Measurements from ENCODE around the gene RYR1. TPM values are rescaled to one million over a fixed set of nuclear protein-coding genes. Genes with fewer than 3 reads are reported as not detected.
"Not testable (repeated sequence)": the region's sequence is repeated elsewhere in the genome, so short reads cannot be mapped to it uniquely, and the experiment has no call there.

RYR1 gene
- total RNA-seq, 1 experiment from 2014 or later, result 19.1 TPM

DNA sequence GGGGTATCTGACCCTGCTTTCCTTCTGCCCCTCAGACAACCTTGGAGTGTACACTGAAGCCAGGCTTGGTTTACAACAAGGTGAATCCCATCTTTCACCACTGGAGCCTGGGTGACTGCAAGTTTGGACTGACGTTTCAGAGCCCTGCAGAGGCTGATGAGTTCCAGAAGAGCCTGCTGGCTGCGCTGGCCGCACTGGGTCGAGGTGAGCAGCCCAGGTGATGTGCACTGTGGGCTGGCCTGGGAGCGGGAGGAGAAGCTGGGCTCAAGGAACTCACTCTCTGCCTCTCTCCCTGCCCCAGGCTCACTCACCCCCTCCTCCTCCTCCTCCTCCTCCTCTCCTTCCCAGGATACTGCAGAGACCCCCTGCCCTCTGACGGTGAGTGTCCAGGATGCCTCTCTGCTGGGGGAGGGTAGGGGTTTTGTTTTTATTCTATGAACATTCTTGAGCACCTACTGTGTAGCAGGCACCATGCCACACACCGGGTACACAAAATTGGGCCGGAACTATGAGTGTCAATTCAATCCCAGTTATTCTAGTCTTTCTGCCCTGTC lies 41.5 kb upstream of the RYR1 start:
- Histone ChIP-seq H3K4me1 (no peaks in the 10 kb centered on the region), H3K27me3 (no peaks in the 10 kb centered on the region), H3K4me3 (no peak overlapping the region), H3K9me3 (replicated peaks) (no peaks in the 10 kb centered on the region), H3K36me3 (no peaks in the 10 kb centered on the region; the same call in 1 of the 2 replicates), H3K27ac (no peak overlapping the region)
- DNase-seq, result no peak

DNA sequence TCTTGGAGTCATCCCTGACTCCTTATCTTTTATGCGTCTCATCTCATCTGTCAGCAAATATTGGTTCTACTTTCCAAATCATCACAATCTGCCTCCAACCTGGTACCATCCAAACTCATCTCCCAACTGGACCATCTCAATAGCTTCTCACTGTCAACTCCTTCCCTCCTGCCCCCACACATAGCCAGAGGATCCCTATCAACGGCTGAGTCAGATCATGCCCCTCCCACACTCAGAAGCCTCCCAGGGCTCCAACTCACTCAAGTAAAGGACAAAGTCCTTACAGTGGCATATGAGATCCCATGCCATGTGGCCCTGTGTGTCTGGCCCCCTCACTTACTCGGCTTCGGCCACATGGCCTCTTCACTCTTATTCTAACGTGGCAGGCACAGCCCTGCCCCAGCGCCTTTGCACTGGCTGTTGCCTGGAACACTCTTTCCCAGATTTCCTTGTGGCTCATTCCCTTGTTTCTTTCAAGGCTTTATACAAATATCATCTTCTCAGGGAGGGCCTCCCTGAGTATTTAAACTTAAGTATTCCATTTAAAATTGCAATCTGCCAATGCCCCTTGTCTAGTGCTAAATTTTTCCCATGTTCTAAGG lies 40.7 kb upstream of the RYR1 start:
- no peaks in the 10 kb centered on the region for H3K27me3 ChIP-seq
- no peak for DNase-seq

DNA sequence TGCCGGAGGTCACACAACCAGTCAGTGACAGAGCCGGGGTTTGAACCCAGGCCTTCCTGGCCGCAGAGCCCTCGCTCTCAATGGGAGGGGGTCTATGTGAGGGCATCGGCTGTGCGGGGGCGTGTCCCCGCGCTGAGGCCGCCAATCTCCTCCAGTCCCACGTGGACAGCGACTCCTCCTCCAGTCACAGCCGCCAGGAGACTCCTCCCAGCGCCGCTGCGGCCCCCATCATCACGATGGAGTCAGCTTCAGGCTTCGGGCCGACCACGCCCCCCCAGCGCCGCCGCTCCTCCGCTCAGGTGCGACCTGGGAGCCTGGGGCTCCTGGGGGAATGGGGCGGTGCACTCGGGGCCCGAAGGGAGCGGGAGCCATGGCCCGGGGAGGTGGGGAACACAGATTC lies 39.0 kb upstream of the RYR1 start:
- DNase-seq, result no peak
- Histone ChIP-seq H3K27me3 (no peaks in the 10 kb centered on the region), H3K4me1 (no peaks in the 10 kb centered on the region), H3K27ac (no peak overlapping the region), H3K9me3 (replicated peaks) (no peaks in the 10 kb centered on the region), H3K4me3 (no peak overlapping the region), H3K36me3 (no peaks in the 10 kb centered on the region; the same call in 1 of the 2 replicates)

More for the DNA sequence above, 40.7 kb upstream of the RYR1 start:
- Histone ChIP-seq H3K27ac (no peak overlapping the region), H3K4me3 (no peak overlapping the region), H3K36me3 (no peaks in the 10 kb centered on the region; the same call in 1 of the 2 replicates), H3K9me3 (replicated peaks) (no peaks in the 10 kb centered on the region), H3K4me1 (no peaks in the 10 kb centered on the region)

DNA sequence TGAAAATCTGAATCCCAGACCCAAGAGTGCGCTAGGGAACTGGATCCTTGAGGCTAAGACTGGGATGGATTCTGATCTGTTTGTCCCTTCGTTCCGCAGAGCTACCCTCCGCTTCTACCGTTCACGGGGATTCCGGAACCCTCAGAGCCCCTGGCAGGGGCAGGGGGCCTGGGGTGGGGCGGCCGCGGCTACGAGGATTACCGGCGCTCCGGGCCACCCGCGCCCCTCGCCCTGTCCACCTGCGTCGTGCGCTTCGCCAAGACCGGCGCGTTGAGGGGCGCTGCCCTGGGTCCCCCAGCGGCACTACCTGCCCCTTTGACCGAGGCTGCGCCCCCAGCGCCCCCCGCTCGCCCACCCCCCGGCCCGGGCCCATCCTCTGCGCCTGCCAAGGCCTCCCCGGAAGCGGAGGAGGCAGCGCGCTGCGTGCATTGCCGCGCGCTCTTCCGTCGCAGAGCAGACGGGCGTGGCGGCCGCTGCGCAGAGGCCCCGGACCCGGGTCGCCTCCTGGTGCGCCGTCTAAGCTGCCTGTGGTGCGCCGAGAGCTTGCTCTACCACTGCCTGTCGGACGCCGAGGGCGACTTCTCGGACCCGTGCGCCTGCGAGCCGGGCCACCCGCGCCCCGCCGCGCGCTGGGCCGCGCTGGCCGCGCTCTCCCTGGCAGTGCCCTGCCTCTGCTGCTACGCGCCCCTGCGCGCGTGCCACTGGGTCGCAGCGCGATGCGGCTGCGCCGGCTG lies 37.9 kb upstream of the RYR1 start:
- no peaks in the 10 kb centered on the region; the same call in 1 of the 2 replicates for H3K36me3 ChIP-seq
- no peak for DNase-seq
- H3K4me3 ChIP-seq, result no peak overlapping the region
- H3K9me3 ChIP-seq (replicated peaks), result no peaks in the 10 kb centered on the region
- H3K27ac ChIP-seq, result no peak overlapping the region
- no peaks in the 10 kb centered on the region for H3K4me1 ChIP-seq
- no peaks in the 10 kb centered on the region for H3K27me3 ChIP-seq

DNA sequence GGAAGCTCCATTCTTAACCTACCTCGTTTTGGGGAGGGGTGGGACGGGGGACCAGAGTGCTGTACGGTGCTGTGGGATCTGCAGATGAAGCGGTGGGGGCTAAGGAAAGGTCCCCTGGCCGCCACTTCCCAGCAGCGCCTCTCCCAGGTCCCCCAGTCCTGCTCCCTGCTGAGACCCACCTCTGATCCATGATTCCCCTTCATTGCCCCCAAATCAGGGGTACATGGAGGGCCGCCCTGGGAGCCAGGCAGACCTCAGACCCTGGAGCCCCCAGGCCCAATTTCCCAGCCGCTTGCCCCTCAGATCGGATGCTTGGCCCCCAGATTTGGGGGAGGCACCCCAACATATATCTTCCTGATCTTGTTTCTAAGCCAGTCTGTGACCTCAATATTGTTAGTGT lies 34.4 kb upstream of the RYR1 start:
- Histone ChIP-seq H3K36me3 (no peaks in the 10 kb centered on the region), H3K9me3 (replicated peaks) (no peaks in the 10 kb centered on the region), H3K4me3 (no peak overlapping the region), H3K27me3 (no peaks in the 10 kb centered on the region), H3K4me1 (no peaks in the 10 kb centered on the region), H3K27ac (no peak overlapping the region)
- no peak for DNase-seq

DNA sequence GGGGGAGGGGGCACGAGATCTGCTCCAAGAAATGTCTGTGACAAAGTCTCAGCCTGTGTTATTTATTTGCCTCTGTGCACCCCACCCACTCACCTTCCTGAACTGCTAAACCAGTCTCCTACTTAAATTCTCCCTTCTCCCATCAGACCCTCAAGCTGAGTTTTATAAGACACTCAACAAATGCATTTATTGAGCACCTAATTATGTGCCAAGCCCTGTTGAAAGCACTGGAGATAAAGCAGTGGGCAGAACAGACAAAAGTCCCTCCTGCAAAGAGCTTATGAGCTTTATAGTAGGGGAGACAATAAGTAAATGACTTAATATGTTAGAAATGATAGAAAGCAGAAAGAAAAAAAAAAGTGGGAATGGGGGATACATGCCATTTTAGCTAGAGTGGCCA lies 34.0 kb upstream of the RYR1 start:
- Histone ChIP-seq H3K9me3 (replicated peaks) (no peaks in the 10 kb centered on the region), H3K4me1 (no peaks in the 10 kb centered on the region), H3K4me3 (no peak overlapping the region), H3K27ac (no peak overlapping the region), H3K36me3 (no peaks in the 10 kb centered on the region), H3K27me3 (no peaks in the 10 kb centered on the region)
- no peak for DNase-seq

DNA sequence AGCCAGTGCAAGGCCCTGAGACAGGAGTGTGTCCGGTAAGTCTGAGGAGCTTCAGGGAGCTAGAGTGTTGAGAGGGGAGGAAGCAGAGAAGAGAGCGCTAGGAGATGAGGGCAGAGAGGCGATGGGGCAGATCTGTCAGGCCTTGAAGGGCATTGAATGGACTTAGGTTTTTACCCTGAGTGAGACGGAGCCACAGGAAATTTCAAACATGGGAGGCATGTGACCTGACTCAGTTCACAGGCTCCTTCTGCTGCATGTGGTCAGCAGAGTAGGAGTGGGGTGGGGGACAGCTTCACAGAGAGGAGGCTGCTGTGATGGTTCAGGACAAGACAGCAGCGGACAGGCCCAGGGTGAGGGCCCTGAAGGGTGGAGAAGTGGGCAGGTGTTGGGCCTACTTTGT lies 33.1 kb upstream of the RYR1 start:
- Histone ChIP-seq H3K9me3 (replicated peaks) (no peaks in the 10 kb centered on the region), H3K27me3 (no peaks in the 10 kb centered on the region), H3K27ac (no peak overlapping the region), H3K36me3 (no peaks in the 10 kb centered on the region), H3K4me3 (no peak overlapping the region), H3K4me1 (no peaks in the 10 kb centered on the region)
- DNase-seq, result no peak

DNA sequence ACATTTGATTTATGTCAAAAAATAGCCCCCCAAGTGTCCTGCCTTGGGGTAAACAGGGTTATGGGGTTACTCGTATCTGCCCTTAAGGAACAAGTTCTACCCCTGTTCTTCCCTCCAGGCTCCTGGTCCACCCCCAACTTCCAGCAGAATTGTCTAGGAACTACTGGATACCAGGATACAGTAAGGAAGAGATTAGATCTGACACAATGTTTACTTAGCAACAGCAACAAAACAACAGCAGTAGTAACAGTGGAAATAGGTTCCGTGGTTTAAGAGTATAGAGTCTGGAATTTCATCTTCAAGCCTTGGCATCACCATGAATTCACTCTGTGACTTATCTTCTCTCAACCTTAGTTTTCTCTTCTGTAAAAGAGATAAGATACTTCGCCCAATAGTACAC lies 32.3 kb upstream of the RYR1 start:
- no peak overlapping the region for H3K4me3 ChIP-seq
- no peaks in the 10 kb centered on the region for H3K9me3 ChIP-seq (replicated peaks)
- H3K4me1 ChIP-seq, result no peaks in the 10 kb centered on the region
- H3K36me3 ChIP-seq, result no peaks in the 10 kb centered on the region
- H3K27me3 ChIP-seq, result no peaks in the 10 kb centered on the region
- DNase-seq, result no peak
- no peak overlapping the region for H3K27ac ChIP-seq

DNA sequence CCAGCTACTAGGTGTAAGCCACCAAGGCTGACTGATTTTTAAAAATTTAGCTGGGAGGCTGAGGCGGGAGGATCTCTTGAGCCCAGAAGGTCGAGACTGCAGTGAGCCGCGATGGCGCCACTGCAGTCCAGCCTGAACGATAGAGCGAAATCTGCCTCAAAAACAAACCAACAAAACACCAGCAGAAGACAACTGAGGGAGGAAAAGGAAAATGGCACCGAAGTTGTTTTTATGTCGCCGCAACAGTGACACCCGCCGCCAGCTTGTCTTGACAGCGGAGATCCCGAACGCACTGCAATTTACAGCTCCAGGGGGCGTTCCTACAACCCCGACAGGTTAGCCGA lies 30.9 kb upstream of the RYR1 start:
- peak overlapping the region; percentile 63 for H3K4me3 ChIP-seq
- no peaks in the 10 kb centered on the region for H3K4me1 ChIP-seq
- no peak for DNase-seq
- H3K9me3 ChIP-seq (replicated peaks), result no peaks in the 10 kb centered on the region
- H3K36me3 ChIP-seq, result no peaks in the 10 kb centered on the region
- no peaks in the 10 kb centered on the region for H3K27me3 ChIP-seq
- no peak overlapping the region for H3K27ac ChIP-seq

DNA sequence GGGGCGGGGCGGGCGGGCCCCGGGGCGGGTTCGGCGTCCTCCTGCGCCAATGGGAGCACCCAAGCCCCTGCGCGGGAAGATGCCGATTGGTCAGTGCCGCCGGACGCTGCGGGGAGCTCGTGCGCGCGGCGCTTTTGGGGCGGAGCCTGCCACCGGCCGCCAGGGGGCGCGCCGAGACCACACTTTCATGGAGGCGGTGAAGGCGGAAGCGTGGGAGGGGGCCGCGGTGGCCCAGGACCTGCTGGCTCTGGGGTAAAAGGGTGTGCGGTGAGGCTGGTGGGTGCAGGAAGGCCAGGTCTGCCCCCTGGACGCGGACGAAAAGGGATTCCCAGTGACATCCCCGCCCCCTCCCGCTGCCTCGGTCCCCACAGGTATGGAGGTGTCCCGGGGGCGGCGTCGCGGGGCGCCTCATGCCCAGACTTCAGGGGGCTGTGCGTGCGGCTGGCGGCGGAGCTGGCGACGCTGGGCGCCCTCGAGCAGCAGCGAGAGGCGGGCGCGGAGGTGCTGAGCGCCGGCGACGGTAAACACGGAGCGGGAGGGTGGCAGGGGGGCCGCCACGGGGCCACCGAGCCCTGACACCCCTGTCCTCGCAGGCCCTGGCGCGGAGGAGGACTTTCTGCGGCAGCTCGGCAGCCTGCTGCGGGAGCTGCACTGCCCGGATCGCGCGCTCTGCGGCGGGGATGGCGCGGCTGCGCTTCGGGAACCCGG lies 30.4 kb upstream of the RYR1 start, which contains the start of gene FAM98C:
Gene FAM98C, plus strand, starts transcription at position 127 of the 708 bp plus-strand sequence. Its CDS starts 61 bp downstream, at position 188.
- Histone ChIP-seq H3K27me3 (no peaks in the 10 kb centered on the region), H3K36me3 (no peaks in the 10 kb centered on the region), H3K27ac (no peak within 1 kb of the TSS), H3K4me3 (peak within 1 kb of the TSS; percentile 63), H3K9me3 (replicated peaks) (no peaks in the 10 kb centered on the region), H3K4me1 (no peaks in the 10 kb centered on the region)
- DNase-seq, result peak; percentile 97 to 98

DNA sequence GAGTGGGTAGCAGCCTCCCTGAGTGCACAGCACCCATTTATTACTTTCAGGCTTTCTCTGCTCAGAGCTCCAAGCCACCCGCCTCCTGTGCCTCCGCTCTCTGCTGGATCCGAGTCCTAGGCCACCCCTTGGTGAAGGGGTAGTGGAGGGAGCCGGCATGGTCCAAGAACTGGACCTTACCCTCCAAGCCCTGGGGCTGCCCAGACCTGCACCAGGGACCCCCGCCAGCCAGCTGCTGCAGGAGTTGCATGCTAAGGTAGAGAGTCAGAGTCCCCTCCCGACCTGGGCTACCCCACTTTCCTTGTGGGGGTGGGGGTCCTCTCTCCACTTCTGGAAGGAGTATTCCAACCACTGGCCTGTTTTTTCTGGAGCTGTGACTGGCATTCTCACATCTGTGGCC lies 28.6 kb upstream of the RYR1 start:
- Histone ChIP-seq H3K4me1 (0 out of 2 replicates have a peak, but pooled peaks cover 1% of the 10 kb centered on the region), H3K36me3 (no peaks in the 10 kb centered on the region), H3K27me3 (no peaks in the 10 kb centered on the region), H3K27ac (no peak overlapping the region), H3K4me3 (no peak overlapping the region), H3K9me3 (replicated peaks) (no peaks in the 10 kb centered on the region)
- DNase-seq, result no peak

DNA sequence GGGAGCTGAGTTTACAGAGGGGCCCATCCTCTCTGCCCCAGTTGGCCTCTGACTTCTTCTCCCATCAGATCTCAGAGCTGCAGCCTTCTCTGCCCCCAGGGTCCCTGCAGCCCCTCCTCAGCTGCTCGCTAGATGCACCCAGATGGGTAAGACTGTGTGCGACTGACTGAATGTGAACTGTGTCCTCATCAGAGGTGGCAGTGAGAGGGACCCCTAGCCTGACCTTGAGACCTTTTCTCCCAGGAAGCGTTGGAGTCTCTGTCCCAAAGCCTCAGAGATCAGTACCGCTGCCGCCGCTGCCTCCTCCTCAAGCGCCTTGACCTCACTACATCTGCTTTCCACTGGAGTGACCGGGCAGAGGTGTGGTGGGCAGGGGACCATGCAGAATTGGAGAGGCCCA lies 28.2 kb upstream of the RYR1 start:
- no peaks in the 10 kb centered on the region for H3K36me3 ChIP-seq
- H3K4me3 ChIP-seq, result no peak overlapping the region
- H3K27ac ChIP-seq, result no peak overlapping the region
- H3K9me3 ChIP-seq (replicated peaks), result no peaks in the 10 kb centered on the region
- no peak for DNase-seq
- H3K4me1 ChIP-seq, result 0 out of 2 replicates have a peak, but pooled peaks cover 5% of the 10 kb centered on the region
- H3K27me3 ChIP-seq, result no peaks in the 10 kb centered on the region

DNA sequence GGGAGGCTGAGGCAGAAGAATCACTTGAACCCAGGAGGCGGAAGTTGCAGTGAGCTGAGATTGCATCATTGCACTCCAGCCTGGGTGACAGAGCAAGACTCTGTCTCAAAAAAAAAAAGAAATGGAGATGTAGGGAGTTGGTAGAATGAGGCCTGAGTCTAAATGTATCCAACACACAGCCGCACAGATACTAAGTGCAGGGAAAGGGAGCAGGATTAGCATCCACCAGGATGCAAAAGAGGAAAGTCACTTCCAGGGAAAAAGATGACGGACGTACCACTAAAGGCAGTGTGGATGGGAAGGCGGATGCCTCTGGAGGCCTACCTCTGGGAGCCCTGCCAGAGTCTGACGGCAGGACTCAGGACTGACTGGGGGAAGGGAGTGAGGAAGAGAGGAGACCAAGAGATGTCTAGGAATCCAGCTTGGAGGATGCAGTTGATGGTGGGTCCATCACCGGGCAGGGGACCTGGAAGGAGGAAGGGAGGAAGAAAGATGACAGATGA lies 23.8 kb upstream of the RYR1 start:
- Histone ChIP-seq H3K36me3 (no peaks in the 10 kb centered on the region), H3K4me3 (no peak overlapping the region), H3K27ac (no peak overlapping the region), H3K4me1 (peaks cover 24% of the 10 kb centered on the region), H3K9me3 (replicated peaks) (no peaks in the 10 kb centered on the region), H3K27me3 (no peaks in the 10 kb centered on the region)
- peak in 1 of 2 experiments; percentile 46 for DNase-seq

DNA sequence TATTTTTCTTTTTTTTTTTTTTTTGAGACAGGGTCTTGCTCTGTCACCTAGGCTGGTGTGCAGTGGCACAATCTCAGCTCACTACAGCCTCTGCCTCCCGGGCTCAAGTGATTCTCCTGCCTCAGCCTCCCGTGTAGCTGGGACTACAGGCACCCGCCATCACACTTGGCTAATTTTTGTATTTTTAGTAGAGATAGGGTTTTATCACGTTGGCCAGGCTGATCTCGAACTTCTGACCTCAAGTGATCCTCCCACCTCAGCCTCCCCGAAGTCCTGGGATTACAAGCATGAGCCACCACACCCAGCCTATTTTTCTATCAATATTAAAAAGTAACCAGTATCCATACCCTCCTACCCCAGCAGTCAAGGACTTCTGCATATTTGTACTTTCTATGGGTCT lies 23.1 kb upstream of the RYR1 start:
- not testable (repeated sequence) for H3K27ac ChIP-seq

More for the DNA sequence above, 23.1 kb upstream of the RYR1 start:
- not testable (repeated sequence) for H3K36me3 ChIP-seq; DNase-seq; H3K4me3 ChIP-seq; H3K9me3 ChIP-seq (replicated peaks); H3K27me3 ChIP-seq
- peaks cover 24% of the 10 kb centered on the region for H3K4me1 ChIP-seq
